Endometrium (tissue), 2 donors: Measurements from ENCODE around the gene COL6A2.
A peak's percentile ranks its signal among the peaks of the same experiment; 100 is the strongest.
"Not testable (repeated sequence)": the region's sequence is repeated elsewhere in the genome, so short reads cannot be mapped to it uniquely, and the experiment has no call there.

Experiments
- FAIRE-seq: peaks from 2 replicates; lab custom pipeline; 2012; peaks lifted over from hg19 to GRCh38; lab: Jason Lieb, UNC
- donor health status: control.
- donor health status: control.

Gene COL6A2

DNA sequence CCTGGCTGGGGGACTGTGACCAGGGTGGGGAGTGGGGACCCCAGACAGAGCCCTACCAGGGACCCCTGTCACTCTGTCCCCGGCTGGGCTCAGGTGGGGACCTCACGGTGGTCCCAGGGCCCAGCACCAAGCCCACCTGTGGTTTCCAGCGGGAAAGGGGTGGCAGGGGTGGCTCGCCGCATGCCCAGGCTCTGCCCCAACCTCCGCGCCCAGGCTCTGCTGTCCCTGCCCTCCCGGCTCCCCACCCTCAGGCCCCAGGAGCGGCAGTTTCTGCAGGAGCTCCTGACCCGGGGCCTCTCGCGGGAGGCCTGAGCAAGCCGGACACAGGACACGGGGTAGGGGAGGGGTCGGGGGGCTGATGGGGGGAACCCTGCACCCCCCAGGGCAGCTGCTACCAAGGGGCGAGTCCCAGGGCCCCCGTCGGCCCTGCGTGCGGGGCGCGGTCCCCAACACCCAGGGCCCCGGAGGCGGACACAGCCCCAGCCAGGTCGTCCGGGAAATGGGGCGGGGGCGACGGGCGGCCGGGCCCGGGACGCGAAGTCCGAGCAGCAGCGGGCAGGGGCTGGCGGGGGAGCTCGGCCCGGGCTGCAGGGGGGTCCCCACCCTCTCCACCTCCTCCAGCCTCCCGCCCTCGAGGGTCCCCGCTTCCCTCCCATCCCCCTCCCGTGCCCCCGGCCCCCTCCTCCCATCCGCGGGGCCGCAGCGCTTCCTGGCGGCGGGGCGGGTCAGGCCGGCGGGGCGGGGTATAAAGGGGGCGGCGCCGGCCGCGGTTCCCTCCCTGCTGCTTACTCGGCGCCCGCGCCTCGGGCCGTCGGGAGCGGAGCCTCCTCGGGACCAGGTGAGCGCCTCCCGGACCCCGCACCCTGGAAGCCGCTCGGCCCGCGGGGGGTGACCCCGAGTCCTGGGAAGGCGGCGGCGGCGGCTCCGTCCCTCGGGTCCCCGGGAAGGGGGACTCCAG lies at the start of gene COL6A2:
Gene COL6A2, plus strand, starts transcription at position 777 of the 958 bp plus-strand sequence.
- no peak for FAIRE-seq

DNA sequence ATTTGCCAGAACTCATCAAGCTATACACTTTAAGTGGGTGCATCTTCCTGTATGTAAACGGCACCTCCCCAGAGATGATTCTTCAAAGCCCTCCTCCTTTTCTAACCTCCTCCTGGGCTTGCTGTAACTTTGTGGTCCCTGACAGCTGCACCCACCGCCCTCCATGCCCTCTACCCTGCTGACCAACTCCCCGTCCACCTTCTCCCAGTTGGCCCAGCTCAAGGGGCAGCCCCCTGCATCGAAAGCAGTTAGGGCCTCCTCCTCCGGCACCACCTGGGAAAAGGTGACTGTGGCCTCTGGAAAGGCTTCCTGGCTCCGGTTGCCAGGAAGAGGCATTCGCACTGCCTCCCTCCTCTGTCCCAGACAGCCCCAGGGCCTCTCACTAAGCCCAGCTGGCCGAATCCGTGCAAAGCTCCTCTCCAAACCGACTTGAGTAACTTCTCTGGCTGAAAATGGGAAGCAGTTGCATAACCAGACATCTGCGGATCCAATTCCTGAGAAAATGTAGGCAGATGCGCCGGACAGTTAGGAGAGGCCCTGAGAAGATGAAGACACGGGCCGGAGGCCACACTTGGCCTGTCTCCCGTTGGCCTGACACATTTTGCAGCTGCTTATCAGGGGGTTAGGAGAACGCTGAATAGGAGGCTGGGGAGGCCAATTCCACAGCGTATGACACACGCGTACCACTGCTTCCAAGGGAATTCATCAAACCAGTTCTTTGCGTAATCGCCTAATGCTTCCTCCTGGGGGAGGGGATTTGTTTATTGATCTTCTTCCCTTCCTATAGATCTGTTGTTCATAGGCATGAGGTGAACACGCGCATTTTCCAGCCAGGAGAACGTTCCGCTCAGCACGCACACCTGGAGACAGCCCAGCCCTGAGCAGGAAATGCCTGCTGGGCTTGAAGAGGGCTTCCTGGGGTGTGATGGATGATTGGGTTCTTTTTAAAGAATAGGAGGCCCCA lies 48.7 kb upstream of the COL6A2 start:
- FAIRE-seq = no peak

DNA sequence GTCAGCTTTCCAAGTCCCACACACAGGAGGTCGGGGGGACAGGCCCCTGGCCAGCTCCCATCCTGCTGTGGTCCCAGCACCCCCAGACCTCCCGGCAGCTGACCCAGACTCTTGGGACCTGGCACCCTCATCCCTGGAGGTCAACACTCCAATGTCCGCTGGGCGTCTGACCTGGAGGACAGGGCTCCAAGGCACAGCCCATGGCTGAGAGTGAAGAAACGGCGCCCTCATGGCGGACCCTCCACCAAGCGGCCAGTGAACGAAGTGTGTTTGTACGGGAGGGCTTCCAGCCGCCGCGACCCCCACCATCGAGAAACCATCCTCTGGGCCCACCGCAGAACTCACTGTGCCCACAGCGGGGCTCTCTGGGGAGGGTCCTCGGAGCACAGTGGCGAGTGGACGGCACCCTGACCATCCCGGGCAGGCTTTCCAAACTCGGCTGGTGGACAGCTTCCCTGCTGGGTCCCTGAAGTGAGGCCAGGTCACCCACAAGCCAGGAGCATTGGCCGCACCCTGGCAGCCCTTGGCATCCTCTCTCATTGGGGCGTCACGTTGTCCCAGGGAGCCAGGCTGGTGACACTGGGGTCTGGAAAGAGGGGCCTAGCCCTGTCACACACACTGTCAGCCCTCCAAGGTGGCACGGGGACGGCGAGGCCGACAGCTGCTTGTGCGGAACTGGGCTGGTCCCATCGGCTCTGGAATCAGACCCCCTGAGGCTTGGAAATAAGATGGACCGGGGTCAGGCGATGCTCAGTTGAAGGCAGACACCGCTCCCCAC lies 47.8 kb upstream of the COL6A2 start:
- FAIRE-seq = no peak

DNA sequence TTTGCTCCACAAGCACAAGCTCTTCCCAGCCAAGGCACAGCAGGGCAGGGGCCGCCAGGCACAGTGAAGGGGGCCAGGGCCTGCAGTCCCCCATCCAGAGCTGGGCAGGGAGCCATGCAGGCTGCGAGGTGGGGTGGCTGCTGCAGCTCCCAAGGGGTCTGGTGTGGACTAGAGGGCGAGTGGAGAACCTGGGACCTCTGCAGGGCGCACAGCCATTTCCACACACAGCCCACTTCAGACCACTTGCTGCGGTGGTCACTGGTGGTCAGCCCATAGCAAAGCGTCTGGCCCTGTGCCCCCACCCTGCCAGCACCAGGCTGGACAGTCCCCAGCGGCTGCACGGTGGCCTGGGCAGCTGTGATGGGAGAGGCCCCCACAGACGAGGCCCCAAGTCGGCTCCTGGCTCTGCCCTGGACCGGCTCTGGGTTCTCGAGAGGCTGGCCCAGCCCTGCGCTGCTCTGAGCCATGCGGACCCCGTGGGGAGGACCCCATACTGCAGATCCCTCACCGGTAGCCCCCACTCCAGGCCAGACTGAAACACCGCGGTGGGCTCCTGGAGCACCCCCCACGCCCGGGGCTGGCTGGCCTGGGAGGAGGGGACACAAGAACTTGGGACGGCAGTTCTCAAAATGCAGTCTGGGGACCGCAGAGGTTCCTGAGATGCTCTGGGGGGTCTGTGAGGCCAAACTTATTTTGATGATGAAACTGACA lies 47.1 kb upstream of the COL6A2 start:
- no peak for FAIRE-seq

DNA sequence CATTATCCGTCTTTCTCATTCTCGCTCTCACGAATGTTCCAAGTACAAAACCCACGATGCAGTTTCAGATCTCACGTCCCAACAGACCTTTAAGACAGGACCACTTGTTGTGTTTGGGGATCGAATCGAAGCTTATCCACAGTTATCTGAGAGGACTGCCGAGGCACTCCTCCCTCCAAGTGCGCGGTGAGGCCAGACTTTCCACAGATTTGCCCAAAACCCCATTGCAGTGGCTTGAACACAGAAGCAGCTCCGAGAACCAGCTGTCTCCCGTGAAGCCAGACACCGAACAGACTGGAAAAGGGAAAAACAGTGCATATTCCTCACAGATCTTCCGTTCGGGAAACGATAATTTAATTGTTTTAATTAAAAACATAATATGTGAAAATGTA lies 46.5 kb upstream of the COL6A2 start:
- no peak for FAIRE-seq

DNA sequence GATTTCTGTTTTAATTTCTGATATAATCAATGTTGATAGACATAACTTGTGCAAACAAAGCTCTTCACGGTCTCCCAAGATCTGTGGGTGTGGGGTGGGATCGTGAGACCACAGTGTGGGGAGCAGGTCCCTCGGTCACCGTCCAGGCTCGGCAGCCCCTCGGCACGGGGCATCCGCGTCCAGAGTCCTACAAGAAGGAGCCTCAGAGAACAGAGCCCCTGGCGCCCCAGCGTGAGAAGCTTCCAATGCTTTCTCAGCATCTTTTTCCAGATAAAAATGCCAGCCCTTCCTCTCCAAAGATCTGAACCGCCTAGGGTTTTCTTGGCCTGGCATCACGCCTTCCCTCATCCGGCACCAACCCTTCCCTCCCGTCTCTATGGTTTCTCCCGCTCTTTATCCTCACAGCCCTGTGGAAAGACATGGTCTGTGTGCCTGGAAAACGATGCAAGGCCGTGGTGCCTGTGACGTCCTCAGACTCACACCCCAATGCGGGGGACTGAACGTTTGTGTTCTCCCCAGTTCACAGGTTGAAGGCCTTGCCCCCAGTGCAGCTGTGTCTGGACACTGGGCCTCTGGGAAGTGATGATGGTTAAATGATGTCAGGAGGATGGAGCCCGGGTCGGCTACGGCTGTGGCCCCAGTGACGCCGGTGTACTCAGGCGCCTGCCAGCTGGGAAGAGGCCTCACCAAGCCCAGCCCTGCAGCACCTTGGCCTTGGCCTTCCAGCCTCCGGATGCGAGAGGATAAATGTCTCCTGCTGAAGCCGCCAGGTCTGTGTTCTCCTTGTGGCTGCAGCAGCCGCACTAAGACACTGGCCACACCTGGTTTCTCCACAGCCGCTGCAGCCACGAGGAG lies 45.9 kb upstream of the COL6A2 start:
- no peak for FAIRE-seq

DNA sequence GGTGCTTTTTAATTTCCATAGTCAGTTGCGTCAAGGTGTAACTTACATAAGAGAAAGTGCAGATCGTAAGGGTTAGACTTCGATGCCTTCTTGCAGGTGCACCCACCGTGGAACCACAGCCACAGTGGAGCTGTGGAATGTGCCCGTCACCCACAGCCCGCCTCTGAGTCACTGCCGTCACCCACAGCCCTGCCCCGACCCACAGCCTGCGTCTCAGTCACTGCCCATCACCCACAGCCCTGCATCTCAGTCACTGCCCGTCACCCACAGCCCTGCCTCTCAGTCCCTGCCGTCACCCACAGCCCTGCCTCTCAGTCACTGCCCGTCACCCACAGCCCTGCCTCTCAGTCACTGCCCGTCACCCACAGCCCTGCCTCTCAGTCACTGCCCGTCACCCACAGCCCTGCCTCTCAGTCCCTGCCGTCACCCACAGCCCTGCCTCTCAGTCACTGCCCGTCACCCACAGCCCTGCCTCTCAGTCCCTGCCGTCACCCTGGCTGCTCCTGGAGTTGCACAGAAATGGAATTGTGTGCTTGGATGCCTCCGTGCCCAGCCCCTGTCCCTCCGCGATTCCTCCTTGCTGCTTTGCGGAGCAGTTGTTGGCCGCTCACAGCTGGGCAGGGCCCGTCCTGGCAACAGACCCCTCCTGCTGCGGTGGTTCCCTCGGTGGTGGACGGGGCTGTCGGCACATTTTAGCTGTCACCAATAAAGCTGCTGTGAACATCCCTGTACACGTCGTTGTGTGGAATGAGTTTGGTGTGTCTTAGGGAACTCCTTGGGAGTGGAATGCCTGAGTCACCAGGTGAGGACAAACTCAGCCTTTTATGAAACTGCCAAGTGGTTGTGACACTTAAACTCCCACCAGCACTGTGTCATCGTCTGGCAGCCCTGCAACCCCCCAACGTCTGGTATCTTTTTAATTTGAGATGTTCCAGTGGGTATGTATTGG lies 44.9 kb upstream of the COL6A2 start:
- no peak for FAIRE-seq

DNA sequence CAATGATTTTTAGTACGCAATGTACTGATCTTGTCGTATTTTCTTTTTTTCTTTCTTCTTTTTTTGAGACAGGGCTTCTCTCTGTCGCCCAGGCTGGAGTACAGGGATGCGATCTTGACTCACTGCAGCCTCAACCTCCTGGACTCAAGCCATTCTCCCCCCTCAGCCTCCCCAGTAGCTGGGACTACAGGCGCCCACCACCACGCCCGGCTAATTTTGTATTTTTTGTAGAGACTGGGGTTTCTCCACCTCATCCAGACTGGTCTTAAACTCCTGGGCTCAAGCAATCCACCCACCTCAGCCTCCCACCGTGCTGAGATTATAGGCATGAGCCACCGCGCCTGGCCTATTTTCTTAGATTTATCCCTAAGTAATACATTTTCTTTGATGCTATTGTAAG lies 43.9 kb upstream of the COL6A2 start:
- no peak for FAIRE-seq

DNA sequence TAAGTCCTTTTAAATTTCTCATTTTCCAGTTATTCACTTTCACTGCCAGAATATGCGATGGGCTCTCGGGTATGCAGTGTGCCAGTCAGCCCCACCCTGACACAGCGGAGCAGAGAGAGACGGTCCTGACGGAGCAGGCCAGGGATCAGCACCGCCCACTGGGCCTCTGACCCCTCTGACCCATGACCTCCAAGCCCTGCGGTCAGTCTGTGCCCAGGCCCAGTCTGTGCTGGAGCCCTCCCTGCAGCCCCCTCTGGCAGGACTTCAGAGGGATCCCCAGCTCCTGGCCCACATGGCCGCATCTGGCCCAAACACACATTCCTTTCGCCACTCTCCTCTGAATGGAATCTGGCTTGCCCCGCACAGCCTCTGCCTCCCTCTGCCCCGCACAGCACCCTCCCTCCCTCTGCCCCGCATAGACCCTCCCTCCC lies 43.4 kb upstream of the COL6A2 start:
- FAIRE-seq = no peak

DNA sequence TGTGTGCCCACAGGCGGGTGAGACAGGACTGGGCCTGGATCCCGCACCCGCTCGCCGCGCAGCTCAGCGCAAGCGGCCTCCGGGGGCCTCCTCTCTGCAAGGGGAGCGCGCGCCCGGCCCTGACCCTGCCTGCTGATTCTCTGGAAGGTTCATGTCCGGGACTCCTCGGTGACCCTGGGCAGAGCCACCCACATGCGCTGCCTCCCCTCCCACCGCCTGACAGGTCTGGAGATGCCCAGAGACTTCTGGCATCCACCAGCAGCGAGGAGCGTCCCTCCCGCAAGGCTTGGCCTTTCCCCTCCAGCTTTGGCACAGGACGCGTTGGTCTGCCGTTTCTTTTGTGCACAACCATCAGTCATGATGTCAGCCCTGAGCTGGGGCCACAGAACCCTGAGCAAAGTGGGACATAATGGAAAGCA lies 42.0 kb upstream of the COL6A2 start:
- no peak for FAIRE-seq

DNA sequence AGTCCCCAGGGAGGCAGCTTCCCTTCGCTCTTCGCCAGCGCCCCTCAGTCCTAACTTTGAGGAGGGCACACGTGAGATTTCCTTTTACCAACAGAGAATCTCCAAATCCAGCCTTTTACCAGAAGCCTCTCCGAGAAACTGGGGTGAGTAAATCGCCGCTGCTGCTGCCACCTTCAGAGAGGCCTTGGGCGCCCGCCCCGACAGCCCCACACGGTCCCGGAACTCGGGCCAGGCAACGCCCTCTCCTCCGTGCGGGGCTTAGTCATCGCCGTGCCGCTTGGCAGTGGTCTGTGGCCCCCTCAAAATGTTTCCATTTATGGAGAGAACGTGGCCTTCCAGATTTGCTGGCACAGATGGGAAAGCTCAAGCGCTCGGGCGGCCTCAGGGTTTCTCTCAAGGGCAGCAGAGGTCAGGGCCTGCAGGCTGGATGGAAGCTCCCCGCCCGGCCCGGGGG lies 41.4 kb upstream of the COL6A2 start:
- FAIRE-seq = no peak

DNA sequence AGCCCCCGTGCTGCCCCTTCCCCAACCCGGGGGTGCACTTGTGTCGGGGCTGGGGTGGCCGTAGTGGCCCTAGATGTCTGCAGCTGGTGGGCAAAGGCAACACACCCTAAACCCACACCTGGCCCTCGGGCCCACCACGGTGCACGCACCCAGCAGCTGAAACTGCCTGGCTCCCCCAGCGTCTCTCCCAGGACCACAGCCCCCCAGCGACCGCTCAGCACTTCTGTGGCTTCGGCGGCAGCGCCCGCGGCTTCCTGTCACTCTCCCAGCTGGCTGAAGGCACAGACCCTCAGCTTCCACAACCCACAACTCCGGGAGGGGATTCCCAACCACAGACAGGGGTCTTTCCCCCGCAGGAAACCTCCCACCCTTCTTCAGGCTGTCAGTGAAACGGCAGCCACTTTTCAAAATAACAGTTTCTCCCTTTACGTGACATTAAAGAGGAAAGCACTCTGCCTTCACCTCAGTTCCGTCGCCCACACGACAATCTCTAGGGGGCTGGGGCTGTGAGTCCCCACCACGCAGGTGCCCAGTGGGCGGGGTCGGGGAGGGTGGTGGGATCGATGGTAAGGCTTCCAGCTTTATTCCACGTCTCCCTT lies 40.7 kb upstream of the COL6A2 start:
- no peak for FAIRE-seq

DNA sequence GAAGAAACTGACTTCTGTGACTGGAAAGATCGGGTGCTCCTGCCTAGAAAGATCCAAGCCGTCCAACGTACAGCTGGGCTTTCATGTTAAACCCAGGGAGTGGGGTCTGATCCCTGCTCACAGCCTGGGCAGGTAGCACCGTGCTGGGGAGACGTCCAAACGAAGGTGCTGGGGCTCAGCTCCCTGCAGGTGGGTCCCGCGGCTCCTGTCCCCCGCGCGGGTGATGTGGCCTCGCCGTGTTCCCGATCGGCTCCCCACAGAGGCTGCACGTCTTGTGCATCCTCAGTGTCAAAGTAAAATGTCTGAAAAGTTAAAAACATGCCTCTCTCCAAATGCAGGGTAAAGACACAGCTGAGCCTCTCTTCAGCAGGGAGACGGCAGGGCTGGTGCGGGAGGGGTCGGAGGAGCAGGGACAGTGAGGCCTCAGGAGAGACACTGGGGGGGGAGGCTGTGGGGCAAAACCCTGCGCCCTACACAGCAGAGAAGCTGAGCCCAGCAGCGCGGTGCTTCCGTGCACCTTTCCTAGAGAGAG lies 40.1 kb upstream of the COL6A2 start:
- no peak for FAIRE-seq

DNA sequence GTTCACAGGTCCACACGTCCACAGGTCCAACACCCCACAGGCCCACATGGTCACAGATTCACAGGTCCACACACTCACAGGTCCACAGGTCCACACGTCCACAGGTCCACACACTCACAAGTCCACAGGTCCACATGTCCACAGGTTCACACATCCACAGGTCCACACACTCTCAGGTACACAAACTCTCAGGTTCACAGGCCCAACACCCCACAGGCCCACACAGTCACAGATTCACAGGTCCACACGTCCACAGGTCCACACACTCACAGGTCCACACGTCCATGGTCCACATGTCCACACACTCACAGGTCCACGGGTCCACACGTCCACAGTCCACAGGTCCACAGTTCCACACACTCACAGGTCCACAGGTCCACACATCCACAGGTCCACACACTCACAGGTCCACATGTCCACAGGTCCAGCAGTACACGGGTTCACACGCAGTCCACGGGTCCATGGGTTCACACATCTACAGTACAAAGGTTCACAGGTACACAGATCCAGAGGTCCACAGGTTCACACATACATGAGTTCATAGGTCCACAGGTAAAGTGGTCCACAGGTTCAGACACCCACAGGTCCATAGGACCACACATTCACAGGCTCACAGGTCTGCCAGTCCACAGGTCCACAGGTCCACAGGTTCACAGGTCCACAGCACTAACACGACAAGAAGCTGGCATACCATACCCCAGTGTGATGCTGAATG lies 39.3 kb upstream of the COL6A2 start:
- FAIRE-seq = no peak

DNA sequence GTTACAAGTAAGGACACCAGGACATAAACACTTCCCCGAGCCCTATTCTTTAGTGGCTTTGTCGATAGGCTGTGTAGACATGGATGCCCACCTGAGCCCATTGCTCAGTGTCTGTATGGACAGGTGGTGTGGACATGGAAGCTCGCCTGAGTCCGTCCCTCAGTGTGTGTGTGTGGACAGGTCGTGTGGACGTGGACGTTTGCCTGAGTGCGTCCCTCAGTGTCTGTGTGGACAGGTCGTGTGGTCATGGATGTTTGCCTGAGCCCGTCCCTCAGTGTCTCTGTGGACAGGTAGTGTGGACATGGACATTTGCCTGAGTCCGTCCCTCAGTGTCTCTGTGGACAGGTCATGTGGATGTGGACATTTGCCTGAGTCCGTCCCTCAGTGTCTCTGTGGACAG lies 38.7 kb upstream of the COL6A2 start:
- FAIRE-seq = no peak

DNA sequence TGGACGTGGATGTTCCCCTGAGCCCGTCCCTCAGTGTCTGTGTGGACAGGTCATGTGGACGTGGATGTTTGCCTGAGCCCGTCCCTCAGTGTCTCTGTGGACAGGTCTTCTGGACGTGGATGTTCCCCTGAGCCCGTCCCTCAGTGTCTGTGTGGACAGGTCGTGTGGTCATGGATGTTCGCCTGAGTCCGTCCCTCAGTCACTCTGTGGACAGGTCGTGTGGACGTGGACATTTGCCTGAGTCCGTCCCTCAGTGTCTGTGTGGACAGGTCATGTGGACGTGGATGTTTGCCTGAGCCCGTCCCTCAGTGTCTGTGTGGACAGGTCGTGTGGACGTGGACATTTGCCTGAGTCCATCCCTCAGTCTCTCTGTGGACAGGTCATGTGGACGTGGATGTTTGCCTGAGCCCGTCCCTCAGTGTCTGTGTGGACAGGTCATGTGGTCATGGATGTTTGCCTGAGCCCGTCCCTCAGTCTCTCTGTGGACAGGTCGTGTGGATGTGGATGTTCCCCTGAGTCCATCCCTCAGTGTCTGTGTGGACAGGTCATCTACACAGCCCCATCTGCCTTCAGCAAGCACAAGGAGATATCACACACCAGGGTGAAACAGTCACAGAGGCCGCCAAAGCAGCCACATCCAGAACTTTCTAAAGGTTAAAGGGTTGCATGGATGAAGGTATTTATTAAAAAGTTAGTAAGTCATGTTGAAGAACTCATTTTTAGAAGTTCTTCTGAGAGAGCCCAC lies 38.0 kb upstream of the COL6A2 start:
- FAIRE-seq = not testable (repeated sequence)

DNA sequence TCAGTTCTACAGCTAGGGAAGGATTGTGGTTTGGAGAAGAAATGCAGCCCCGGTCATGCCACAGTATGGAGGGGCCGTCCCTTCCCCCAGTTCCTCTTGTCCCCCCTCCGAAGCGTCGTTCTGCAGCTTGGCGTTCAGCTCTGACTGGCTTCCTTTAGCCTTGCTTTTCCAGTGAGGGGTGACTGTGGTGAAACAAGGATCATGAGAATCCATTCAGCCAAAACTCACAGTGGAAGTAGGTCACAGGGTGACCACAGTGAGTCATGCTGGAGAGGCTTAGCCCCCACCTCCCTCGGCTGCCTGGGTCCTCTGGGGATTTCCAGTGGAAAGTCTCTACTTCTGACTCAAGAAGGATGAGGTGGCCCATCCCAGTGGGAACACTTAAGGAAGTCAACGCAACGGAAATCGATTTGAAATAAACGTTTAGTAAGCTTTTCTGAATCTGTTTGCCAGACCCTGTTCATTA lies 37.3 kb upstream of the COL6A2 start:
- FAIRE-seq = peak; percentile 12
